ENCODE data around the gene POLR1A. TPM values are rescaled to one million over a fixed set of nuclear protein-coding genes. Genes with fewer than 3 reads are reported as not detected.

POLR1A gene
- total and polyA plus RNA-seq, 9 donors = 4.7 to 43.9 (median 23.1) TPM

GRCh38 chr2:86044614-86045013 is 61.1 kb downstream of the POLR1A start:
- TF ChIP-seq EP300 (IDR thresholded peaks at IDR 0.05) = no peak
- TF ChIP-seq POLR2A (IDR thresholded peaks at IDR 0.05) = no peak
- no peaks in the 10 kb centered on the region for H3K36me3 ChIP-seq
- peak in 3 of 5 donors; percentile 6 to 9 (median 8) for DNase-seq
- H3K4me1 ChIP-seq (ENCODE audit: insufficient read depth) = peaks cover 5% of the 10 kb centered on the region
- intact Hi-C loops (cut with DNase I) = no loop called here
- no peaks in the 10 kb centered on the region for H3K9me3 ChIP-seq
- H3K4me3 ChIP-seq = no peak overlapping the region
- H3K27me3 ChIP-seq = no peaks in the 10 kb centered on the region
- 97 to 100% (median 98%) methylated on average over 4 of the region's 4 CpGs for WGBS, 3 donors
- no peak overlapping the region for H3K27ac ChIP-seq

- TF ChIP-seq CTCF (IDR thresholded peaks at IDR 0.05) (no peak), EP300 (IDR thresholded peaks at IDR 0.05) (no peak), POLR2A (IDR thresholded peaks at IDR 0.05) (no peak)
- H3K36me3 ChIP-seq = no peaks in the 10 kb centered on the region
- H3K9me3 ChIP-seq = no peaks in the 10 kb centered on the region
- intact Hi-C loops (cut with DNase I) = no loop called here
- WGBS, 3 donors = 91 to 95% (median 93%) methylated on average over 12 of the region's 12 CpGs
- peak in 3 of 5 donors; percentile 19 to 31 (median 24) for DNase-seq
- H3K4me1 ChIP-seq (ENCODE audit: insufficient read depth) = peaks cover 5% of the 10 kb centered on the region
- no peak overlapping the region for H3K4me3 ChIP-seq
- H3K27me3 ChIP-seq = no peaks in the 10 kb centered on the region
- H3K27ac ChIP-seq = no peak overlapping the region
These were observed 61.6 kb downstream of the POLR1A start for GRCh38 chr2:86044045-86044444.

GRCh38 chr2:86042256-86043168 is 63.2 kb downstream of the POLR1A start:
- no peaks in the 10 kb centered on the region for H3K27me3 ChIP-seq
- H3K27ac ChIP-seq = no peak overlapping the region
- no peaks in the 10 kb centered on the region for H3K36me3 ChIP-seq
- H3K4me3 ChIP-seq = no peak overlapping the region
- TF ChIP-seq CTCF (IDR thresholded peaks at IDR 0.05) (no peak), POLR2A (IDR thresholded peaks at IDR 0.05) (no peak), EP300 (IDR thresholded peaks at IDR 0.05) (no peak)
- no peaks in the 10 kb centered on the region for H3K9me3 ChIP-seq
- 93 to 95% (median 95%) methylated on average over 12 of the region's 12 CpGs for WGBS, 3 donors
- intact Hi-C loops (cut with DNase I) = no loop called here
- peak; percentile 5 to 19 (median 10) for DNase-seq
- peaks cover 12% of the 10 kb centered on the region for H3K4me1 ChIP-seq (ENCODE audit: insufficient read depth)

GRCh38 chr2:86039963-86040655 is 65.6 kb downstream of the POLR1A start:
- H3K27ac ChIP-seq = no peak overlapping the region
- H3K27me3 ChIP-seq = no peaks in the 10 kb centered on the region
- peaks cover 21% of the 10 kb centered on the region for H3K4me1 ChIP-seq (ENCODE audit: insufficient read depth)
- no peak overlapping the region for H3K4me3 ChIP-seq
- intact Hi-C loops (cut with DNase I) = no loop called here
- no peaks in the 10 kb centered on the region for H3K36me3 ChIP-seq
- no peaks in the 10 kb centered on the region for H3K9me3 ChIP-seq
- TF ChIP-seq POLR2A (IDR thresholded peaks at IDR 0.05) = no peak
- no peak for TF ChIP-seq EP300 (IDR thresholded peaks at IDR 0.05)
- TF ChIP-seq CTCF (IDR thresholded peaks at IDR 0.05) = no peak
- DNase-seq = peak in 4 of 5 donors; percentile 8 to 26 (median 18)
- WGBS, 3 donors = 93 to 94% (median 93%) methylated on average over 12 of the region's 12 CpGs
